GM18511 (cell line): Measurements from ENCODE around the gene ARHGEF4.
"Not testable (repeated sequence)": the region's sequence is repeated elsewhere in the genome, so short reads cannot be mapped to it uniquely, and the experiment has no call there.

Experiments
- ATAC-seq: cut with Tn5 transposase; IDR thresholded peaks from one replicate; pipeline ENCODE4 v1.9.1; 2021; ENCODE audit warnings: mild to moderate bottlenecking, moderate library complexity; ENCODE audit not compliant: unreplicated experiment

Gene ARHGEF4

DNA sequence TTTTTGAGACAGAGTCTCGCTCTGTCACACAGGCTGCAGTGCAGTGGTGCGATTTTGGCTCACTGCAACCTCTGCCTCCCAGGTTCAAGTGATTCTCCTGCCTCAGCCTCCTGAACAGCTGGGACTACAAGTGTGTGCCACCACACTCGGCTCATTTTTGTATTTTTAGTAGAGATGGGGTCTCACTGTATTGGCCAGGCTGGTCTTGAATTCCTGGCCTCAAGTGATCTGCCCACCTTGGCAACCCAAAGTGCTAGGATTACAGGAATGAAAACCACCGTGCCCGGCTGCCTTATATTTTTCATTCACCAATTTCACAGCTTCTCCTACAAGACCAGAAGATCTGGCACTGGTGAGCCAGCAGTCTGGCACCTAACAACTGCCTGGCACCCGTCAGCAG, 231.5 kb downstream of the ARHGEF4 start:
- not testable (repeated sequence) for ATAC-seq

DNA sequence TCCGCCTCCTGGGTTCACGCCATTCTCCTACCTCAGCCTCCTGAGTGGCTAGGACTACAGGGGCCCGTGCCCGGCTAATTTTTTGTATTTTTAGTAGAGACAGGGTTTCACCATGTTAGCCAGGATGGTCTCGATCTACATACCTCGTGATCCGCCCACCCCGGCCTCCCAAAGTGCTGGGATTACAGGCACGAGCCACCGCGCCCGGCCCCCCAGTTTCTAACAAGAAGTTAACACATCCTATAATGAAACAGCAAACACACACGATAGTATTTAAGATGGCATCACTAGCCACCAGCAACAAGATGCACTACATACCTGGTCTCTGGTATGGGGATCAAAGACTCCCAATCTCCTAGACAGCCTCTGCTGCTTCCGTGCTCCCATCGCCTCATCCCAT, 238.9 kb downstream of the ARHGEF4 start:
- ATAC-seq = not testable (repeated sequence)

DNA sequence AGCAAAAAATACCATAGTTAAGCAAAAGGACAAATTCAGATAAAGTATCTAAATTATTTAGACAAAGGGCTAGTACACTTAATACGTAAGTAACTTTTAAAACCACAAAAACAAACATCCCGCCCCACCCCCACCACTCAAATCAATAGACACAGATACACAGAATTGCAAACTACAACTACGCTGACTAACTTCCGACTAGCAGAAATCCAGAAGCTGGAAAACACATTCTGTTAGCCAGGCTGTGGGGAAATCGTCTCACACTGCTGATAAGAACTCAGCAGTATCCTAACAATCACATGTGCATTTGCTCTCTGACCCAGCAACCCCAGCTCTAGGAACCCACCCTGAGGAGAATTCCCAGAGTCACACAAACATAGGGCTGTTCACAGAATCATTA, 240.0 kb downstream of the ARHGEF4 start:
- ATAC-seq = no peak

DNA sequence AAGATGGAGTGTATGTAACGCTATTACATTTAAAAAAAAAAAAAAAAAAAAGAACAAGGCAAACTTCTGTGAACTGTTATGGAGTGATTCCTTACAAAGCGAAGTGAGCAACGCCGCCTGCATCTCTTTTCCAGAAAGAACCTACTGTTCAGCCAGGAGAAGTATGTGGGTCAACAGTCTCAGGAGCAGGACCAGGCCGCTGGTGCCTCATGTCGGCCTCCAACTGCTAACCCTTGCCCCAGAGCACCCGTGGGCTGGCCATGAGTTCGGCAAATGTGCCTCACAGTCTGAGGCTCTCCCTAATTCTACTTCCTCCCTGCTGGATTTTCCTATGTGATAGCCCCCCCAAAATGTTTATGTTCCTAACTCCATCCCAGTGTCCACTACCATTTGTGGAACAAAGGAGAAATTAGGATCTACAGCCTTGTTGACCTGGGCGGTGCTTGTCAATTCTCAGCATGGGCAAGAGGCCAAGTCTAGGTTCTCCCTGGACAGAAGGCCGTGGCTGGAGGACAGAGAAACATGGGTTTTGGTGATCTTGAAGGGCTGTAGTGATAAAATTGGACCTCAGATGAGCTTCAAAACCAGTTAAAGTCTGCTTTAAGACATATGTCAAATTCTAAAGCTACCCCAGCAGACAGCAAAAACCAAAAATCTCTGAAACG, 240.6 kb downstream of the ARHGEF4 start:
- ATAC-seq = no peak

DNA sequence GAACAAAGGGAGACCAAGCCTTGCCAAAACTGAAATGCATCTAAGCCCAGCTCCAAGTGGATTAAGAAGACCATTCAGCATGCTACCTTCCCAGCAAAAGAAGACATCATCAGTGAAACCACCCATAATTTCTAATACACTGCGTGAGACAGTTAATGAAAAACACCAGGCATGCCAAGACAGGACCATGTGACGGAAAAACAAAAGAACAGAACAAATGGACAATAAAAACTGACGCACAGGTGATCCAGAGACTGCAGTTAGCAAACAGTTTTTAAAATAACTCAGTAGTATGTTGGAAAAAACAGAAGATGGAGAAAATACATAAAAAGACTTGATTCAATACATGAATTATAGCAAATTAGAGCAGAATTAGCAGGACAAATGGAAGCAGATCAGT, 241.3 kb downstream of the ARHGEF4 start:
- no peak for ATAC-seq

DNA sequence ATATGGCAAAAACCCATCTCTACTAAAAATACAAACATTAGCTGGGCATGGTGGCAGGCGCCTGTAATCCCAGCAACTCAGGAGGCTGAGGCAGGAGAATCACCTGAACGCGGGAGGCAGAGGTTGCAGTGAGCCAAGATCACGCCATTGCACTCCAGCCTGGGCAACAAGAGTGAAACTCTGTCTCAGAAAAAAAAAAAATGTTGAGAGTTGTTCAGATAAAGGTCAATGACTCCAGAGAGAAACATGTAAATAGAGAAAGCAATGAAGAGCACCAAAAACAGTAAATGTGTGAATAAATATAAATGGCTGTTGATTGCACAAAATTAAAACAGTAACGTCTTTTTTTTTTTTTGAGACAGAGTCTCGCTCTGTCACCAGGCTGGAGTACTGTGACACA, 243.2 kb downstream of the ARHGEF4 start:
- ATAC-seq = not testable (repeated sequence)

DNA sequence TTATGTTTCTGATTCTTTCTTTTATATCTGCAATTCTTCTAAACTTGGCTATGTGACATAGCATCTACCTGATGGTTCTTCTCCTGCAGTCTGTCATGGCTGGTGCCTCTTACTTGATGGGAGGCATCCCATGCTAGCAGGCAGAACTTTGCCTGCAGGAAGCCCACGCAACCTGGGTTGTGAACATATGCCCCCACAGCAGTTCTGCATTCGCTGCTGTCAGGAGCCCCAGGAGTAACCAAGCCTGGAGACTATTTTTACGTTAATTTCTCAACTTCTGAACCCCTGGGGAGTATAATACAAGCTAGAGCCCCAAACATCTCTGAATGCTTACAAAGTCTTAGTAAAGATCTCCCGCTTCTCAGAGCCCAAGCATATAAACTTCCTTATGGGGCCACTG, 244.5 kb downstream of the ARHGEF4 start:
- ATAC-seq = no peak

DNA sequence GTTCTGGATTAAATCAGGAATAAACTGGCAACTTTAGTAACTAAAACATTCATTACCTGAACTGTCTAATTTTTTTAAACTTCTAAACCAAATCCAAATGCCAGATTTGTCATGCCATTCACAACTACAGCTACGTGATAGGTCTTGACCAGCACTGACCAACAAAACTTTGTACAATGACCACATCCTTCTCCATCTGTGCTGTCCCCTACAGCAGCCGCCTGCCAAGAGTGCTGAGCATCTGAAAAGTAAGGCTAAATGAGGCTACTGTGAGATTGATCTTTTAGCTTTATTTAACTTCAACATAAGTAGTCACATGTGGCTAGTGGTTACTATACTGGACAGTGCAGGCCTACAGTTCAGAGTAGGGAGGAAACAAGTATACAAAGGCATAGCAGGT, 248.9 kb downstream of the ARHGEF4 start:
- ATAC-seq = no peak

DNA sequence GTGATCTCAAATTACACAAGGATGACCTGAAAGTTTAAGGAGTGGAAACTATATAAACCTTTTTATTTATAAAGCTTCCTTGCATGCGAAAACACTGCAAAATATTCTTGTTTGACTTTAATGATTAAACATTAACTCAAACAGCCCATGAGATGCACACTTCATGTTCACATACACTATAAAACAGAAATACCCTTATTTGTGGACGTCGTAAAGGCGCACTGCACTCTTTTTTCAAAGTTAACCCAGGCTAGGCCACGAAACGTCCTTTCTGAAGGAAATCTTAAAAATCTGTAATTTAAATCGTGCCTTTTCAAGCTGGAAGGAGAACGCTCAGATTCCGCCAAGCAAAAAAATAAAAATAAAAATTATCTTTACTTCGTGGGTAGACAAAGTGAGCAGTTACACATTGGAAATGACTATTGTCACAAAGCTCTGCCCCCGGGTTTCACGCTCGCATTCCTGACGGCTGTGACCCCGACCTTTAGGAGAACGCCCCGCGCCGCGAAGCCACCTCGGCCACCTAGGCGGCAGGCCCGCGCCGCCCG, 255.8 kb downstream of the ARHGEF4 start:
- no peak for ATAC-seq

DNA sequence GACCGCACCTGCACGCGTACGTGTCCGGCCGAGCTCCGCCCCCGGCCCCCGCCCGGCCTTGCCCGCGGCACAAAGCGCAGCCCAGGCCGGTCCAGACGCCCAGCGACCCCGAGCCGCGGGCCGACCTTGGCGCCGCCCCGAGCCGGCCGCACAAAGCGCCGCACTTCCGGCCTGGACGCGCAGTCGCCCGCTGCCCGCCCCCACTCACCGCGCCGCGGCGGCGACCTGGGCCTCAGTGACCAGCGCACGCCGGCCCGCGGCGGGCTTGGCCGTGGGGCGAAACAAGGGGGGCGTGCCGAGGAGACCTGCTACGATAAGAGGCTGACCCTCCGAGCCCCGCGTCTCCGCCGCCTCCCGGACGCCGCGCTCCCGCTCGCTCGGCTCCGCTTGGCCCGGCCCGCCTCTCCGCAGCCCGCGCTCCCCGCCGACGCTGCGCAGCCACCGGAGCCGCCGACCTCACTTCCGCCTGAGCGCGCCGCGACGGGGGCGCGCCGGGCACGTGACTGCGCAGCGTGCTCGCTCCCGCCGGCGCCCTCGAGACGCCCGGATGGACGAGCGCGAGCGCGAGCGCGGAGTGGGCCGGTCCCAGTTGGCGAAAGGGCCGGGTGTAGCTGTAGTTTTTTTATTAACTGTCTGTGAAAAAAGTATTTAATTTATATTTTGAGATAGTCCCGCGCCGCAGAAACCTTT, 256.4 kb downstream of the ARHGEF4 start, which contains the start of gene FAM168B:
Gene FAM168B (minus strand): TSS at position 455 of the 690 bp plus-strand sequence. CDS start 10,814 bp downstream, outside the sequence.
- ATAC-seq = peak; percentile 85

DNA sequence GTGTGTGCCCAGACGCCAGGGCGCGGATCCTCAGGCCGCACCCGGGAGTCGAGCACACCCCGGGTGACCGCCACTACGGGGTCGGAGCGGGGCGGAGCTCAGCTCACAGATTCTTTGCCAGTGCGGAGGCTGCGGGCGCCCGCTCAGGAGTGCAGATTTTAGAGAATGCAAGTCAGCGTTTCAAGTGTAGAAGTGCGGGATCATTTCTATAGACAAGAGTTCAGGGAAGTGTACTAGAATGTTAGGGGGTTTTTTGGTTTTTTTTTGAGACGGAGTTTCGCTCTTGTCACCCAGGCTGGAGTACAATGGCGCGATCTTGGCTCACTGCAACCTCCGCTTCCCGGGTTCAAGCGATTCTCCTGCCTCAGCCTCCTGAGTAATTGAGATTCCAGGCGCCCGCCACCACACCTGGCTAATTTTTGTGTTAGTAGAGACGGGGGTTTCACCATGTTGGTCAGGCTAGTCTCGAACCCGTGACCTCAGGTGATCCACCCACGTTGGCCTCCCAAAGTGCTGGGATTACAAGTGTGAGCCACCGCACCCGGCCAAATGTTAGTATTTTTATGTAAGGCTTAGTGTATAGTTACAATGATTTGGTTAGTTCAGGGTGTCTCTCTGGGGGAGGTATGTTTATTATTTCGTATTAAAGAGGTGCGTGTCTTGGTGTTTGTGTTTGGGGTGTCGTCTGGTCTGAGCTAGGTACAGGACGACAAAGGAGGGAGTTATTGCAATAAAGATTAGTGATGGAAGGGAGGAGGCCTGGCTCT, 257.2 kb downstream of the ARHGEF4 start:
- peak; percentile 70 for ATAC-seq

DNA sequence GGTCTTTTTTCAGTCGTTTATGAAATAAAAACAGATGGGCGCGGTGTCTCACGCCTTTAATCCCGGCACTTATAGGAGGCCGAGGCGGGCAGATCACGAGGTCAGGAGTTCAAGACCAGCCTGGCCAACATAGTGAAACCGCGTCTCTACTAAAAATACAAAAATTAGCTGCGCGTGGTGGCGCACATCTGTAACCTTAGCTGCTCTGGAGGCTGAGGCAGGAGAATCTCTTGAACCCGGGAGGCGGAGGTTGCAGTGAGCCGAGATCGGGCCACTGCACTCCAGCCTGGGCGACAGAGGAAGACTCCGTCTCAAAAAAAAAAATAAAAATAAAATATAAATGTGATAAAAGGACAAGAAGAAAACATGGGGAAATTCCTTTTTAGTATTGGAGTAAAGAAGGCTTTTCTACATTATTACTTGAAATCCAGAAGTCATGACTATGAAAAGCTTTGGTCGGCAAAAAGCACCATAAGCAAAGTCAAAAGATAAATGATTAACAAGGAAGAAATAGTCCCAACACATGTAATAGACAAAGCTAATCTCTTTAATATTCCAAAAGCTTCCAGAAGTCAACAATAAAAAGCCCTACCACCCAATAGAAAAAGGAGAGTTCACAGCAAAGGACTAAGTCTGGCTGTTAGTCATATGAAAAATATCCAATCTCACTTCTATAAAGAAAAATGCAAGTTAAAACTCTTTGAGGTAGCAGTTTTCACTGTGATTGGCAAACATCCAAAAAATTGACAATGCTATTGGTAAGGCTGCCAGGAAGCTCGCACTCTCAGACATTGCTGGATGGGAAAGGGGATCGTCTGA, 258.0 kb downstream of the ARHGEF4 start:
- ATAC-seq = no peak
